Activated CD8-positive, alpha-beta memory T cell treated with anti-CD3 and anti-CD28 coated beads for 48 hours (primary cell): Measurements from ENCODE around the gene CHCHD6.

Source experiments
- DNase-seq, 3 experiments: peaks; one replicate each; pipeline ENCODE4 v3.0.0-alpha.2; 2020; ENCODE audit warnings: low read depth in 2 of 3, low spot score in 2 of 3

The CHCHD6 gene

DNA sequence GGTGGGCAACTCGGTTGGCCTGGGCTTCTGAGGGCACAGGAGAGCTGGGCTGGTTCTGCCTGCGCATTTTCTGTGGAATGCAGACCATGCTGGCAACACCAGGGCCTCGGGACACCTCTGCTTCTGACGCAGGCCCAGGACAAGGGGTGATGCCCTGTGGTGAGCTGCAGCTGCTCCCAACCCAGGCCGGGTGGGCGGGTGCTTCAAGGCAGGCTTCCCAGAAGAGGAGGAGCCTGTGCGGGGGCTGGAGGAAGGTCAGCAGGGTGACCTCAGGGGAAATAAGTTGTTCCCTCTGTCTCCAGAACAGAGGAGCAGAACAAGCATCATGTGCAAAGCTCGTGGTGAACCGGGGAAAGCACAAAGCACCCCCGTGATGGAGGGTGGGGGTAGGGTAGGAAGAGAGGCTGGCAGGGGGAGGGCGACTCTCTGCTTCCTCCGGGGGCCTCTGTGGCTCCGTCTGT lies 267.9 kb downstream of the CHCHD6 start:
- DNase-seq: no peak

- DNase-seq: no peak
Measured at GRCh38 chr3:126972866-126973265, 268.8 kb downstream of the CHCHD6 start.

GRCh38 chr3:126973814-126974213 lies 269.8 kb downstream of the CHCHD6 start:
- no peak for DNase-seq

DNA sequence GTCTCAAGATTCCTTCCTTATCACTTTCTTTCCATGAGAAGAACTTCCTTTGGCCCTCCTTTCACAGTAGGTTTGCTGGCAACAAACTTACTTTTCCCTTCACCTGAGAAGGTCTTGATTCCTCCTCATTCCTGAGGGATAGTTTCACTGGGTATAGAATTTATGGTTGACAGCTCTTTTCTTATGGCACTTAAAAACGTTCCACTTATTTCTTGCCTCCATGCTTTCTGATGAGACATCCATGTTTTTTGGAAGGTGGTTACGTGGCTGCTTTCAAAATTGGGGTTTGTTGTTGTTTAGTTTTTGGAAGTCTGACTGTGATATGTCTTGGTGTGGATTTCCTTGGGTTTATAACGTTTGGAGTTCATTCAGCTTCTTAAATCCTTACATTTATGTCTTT lies 270.7 kb downstream of the CHCHD6 start:
- no peak for DNase-seq

DNA sequence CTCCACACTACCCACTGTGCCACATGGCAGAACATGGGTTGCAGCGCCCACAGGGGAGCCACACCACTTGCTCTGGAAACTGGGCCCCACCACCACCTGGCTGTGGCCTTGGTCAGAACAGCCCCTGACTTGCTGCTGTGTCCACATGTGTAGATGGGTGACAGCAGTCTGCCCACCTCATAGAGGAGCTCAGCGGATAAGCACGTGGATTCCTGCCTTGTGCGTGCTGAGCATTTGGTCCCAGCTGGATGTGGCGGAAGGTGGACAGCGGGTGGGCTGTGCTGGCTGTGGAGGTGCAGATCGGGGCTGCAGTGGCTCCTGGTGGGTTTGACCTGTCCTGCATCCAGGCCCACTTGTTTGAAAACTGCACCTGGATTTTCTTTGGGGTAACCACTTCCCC lies 272.9 kb downstream of the CHCHD6 start:
- no peak for DNase-seq

DNA sequence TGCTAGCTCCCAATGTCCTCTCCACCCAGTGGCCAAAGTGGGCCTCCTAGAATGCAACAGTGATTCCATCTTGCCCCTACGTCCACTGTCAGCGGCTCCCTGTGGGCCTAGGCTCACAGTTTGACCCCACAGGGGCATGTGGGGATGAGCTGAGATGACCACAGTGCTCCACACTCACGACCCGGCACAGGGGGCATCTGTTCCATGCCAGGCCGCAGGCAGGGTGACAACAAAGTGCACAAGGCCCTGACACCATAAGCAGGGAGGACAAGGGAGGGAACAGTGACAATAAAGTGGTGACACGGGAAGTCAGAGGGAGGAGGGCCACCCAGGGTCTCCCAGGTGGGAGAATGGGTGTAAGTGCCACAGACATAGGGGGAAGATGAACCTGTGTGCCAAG lies 273.8 kb downstream of the CHCHD6 start:
- no peak for DNase-seq

GRCh38 chr3:126978291-126978690 lies 274.3 kb downstream of the CHCHD6 start:
- DNase-seq: no peak

- DNase-seq: no peak
Measured at GRCh38 chr3:126979046-126979628, 275.1 kb downstream of the CHCHD6 start.

DNA sequence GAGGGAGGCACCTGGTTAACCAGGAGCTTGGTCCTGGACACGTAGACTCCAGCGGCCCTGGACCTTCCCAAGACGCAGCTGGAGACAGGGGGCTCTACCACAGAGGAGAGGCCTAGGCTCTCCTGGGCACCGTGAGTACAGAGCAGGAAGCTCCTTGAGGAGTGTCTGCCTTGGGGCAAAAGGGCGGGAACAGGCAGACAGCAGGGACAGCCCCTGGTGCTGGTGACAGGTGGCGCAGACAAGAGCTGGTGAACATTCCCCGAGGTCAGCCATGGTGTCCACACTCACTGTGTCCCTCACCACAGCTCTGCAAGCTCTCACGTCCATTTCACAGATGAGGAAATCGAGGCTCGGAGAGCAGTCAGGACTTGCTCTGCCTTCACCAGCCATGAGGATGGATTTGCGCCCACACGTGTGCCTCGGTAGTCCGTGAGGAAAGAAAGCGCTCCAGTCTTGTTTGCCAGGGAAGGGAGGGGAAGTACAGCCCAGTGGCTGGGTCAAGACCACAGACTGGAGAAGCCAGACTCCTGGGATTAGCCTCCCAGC lies 276.3 kb downstream of the CHCHD6 start:
- no peak for DNase-seq

- DNase-seq: peak in 2 of 3 experiments; percentile 28 to 33
Measured at GRCh38 chr3:126982126-126982470, 278.1 kb downstream of the CHCHD6 start.

GRCh38 chr3:126982471-126983175 lies 278.6 kb downstream of the CHCHD6 start, which contains the start of gene PLXNA1:
Gene PLXNA1, plus strand, starts transcription at chr3:126983115. Its CDS starts 5,479 bp downstream, at chr3:126988594.
- DNase-seq: peak; percentile 64 to 74 (median 74)

DNA sequence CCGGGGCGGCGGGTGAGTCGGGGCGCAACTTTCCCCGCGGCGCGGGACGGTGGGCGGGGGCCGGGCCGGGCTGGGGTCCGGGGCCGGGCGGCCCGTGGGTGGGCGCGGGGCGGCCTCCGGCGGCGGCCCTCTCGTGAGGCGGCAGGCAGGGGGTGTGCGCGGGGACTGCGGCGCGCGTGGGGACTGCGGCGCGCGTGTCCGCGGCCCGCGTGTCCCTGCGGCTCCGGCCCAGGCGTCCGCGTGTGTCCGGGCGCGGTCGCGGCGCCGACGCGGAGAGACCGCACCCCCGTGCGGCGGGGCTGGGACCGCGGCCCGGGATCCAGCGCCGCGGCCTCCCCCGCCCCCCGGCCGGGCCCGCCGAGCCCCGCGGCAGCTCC lies 279.2 kb downstream of the CHCHD6 start:
- no peak for DNase-seq

GRCh38 chr3:126983653-126984390 lies 279.8 kb downstream of the CHCHD6 start:
- peak in 1 of 3 experiments; percentile 13 for DNase-seq

GRCh38 chr3:126984391-126985131 lies 280.5 kb downstream of the CHCHD6 start:
- no peak for DNase-seq

DNA sequence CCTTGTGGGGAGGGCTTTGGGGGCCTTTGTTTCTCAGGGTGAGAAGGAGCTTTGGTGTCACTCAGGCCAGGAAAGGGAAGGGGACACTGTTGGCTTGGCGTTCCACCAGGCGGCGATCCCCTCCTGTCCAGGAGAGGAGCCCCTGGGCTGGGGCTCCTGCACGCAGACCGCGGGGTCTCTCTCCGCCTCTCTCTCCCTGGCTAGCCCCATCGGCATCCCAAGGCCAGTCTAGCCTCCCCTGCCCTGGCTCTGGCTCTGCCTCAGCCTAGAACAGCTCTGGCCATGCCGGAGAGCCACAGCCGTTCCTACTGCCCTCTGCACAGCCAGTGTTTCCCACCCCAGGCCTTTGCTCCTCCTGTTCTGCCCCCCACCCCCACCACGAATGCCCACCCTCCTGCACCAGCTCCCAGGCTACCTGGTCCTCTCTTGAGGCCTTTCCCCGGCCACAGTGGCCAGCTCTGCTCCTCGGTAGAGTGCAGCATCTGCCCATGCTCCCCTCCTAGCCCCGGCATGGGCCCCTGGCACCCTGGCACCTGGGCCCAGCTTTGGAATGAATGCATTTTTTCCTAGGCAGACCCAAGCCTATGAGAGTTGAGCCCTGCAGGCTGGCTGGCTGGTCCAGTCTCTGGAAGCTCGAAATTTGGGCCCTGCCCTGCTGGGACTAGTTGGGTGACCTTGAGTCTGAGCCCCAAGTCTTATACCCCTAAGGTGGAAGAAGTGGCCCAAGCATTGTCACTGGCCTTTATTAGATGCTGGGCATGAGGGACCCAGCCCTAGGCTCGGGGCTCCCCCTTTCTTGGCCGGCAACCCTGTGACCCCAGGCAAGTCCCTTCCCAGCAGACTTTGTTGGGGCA lies 281.3 kb downstream of the CHCHD6 start:
- DNase-seq: no peak

- no peak for DNase-seq
Measured at GRCh38 chr3:126986001-126986400, 282.0 kb downstream of the CHCHD6 start.

DNA sequence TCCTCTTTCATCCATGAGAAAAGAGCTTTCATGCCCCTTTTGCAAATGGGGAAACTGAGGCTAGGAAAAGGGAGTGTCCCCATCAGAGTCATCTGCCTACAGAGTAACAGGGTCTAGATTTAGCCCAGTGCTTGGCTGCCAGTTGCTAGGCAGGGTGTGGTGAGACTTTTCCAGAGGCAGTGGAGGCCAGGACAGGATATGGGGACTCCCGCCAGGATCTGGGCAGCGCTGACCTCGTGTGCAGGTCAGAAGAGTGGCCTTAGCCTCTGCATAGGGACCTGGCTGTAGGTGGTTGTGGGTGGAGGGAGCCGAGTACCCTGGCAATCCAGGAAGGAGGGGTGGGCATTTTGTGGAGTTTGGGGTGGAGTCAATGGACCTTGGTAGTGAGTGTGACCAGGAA lies 283.1 kb downstream of the CHCHD6 start:
- no peak for DNase-seq

- no peak for DNase-seq
Measured at GRCh38 chr3:126987596-126987995, 283.6 kb downstream of the CHCHD6 start.

DNA sequence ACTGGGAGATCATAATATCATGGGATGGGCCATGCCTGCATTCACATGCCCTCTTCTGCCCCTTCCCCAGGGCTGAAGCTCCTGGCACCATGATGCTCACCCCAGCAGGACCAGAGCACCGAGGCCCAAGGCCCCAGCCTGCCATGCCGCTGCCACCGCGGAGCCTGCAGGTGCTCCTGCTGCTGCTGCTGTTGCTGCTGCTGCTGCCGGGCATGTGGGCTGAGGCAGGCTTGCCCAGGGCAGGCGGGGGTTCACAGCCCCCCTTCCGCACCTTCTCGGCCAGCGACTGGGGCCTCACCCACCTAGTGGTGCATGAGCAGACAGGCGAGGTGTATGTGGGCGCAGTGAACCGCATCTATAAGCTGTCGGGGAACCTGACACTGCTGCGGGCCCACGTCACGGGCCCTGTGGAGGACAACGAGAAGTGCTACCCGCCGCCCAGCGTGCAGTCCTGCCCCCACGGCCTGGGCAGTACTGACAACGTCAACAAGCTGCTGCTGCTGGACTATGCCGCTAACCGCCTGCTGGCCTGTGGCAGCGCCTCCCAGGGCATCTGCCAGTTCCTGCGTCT lies 284.5 kb downstream of the CHCHD6 start:
- DNase-seq: no peak
